T-helper 17 cell (primary cell): ENCODE data around the gene STYXL1. TPM values are rescaled to one million over a fixed set of nuclear protein-coding genes. Genes with fewer than 3 reads are reported as not detected.
"Not testable (repeated sequence)": the region's sequence is repeated elsewhere in the genome, so short reads cannot be mapped to it uniquely, and the experiment has no call there.

Experiments used
- ATAC-seq: fragments of 150-1000 bp; cut with Tn5 transposase; 2 replicates; pipeline ENCODE4 v1.10.0; 2021; ENCODE audit warnings: mild to moderate bottlenecking, moderate library complexity
- DNase-seq, 3 donors: peaks; one replicate each; pipeline versions ENCODE4 v3.0.0 to v3.0.0-alpha.2; 2020 to 2021
- H3K9me3 ChIP-seq: one replicate; pipeline ENCODE4 v1.7.0; 2013; ENCODE audit warnings: low read length, mild to moderate bottlenecking; ENCODE audit not compliant: control insufficient read depth, poor library complexity, severe bottlenecking
- H3K27ac Mint-ChIP-seq: one replicate; pipeline ENCODE4 v1.8.0; 2022; ENCODE audit warnings: mild to moderate bottlenecking, moderate library complexity, mixed read lengths
- H3K27me3 Mint-ChIP-seq: one replicate; pipeline ENCODE4 v1.8.0; 2022; ENCODE audit warnings: mixed read lengths
- H3K36me3 Mint-ChIP-seq: one replicate; pipeline ENCODE4 v1.8.0; 2022; ENCODE audit warnings: low read depth, mixed read lengths
- H3K4me1 Mint-ChIP-seq: one replicate; pipeline ENCODE4 v1.8.0; 2022; ENCODE audit warnings: mild to moderate bottlenecking, mixed read lengths
- H3K4me3 Mint-ChIP-seq: one replicate; pipeline ENCODE4 v1.8.0; 2022; ENCODE audit warnings: mild to moderate bottlenecking, moderate library complexity, mixed read lengths
- total RNA-seq, 4 donors: library from RNA in 2 of 4; stranded (reverse) in 2 of 4; gene quantifications; one replicate each; pipeline ENCODE4 v1.2.3 and lab custom pipeline; 2022 to 2026

Gene STYXL1, protein sequence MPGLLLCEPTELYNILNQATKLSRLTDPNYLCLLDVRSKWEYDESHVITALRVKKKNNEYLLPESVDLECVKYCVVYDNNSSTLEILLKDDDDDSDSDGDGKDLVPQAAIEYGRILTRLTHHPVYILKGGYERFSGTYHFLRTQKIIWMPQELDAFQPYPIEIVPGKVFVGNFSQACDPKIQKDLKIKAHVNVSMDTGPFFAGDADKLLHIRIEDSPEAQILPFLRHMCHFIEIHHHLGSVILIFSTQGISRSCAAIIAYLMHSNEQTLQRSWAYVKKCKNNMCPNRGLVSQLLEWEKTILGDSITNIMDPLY
- total RNA-seq (10 to 100 TPM in 1 of 2 donors, 1 to 10 TPM in 1; 9.0 to 16.5 TPM), total RNA-seq (lab: John Stamatoyannopoulos, UW) (11.0 to 12.3 reads per million in 2 donors)

DNA sequence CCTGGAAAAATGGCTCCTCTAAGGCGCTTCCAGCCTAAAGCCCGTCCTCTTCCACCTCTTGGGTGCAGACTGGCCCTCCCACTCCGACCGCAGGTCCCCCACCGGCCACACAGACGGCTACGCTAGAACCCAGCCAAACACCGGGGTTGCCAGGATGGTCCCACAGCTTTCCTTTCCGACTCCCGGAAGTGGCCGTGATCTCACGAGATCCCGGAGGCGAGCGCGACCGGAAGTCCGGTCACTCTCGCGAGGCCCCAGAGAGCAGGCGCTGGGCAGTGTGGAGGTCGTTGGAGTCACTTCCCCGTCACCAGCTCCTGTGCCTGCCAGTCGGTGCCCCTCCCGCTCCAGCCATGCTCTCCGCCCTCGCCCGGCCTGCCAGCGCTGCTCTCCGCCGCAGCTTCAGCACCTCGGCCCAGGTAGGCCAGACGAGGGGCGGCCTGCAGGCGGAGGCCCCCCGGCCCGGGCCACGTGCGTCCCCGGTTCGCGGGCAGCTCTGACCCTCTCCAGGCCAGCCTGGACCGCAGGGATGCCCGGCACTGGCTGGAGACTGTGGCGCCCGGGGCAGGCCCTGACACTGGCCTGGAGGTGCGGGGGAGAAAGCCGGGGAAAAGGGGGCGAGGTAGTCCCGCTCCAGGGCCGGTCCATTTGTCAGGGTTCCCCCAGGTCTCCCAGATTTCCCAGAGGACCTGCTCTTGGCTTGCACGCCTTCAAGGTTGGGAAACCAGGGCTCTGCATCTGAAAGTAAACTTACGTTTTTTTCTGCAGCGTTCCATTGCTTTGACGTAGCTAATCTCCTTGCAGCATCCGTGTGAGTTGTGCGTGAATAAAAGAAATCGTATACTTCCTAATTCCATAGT, at the start of gene STYXL1, which contains the start of gene MDH2:
TSS of gene STYXL1 (minus strand) at position 190 of the 857 bp plus-strand sequence. CDS start 17,477 bp downstream, outside the sequence.
TSS of gene MDH2 (plus strand) at position 296 of the 857 bp plus-strand sequence. CDS start at position 351, 55 bp downstream.
- H3K4me3 Mint-ChIP-seq: peak within 1 kb of the TSS; percentile 97
- peaks cover 4% of the 10 kb centered on the region for H3K36me3 Mint-ChIP-seq
- peak; percentile 68 to 75 (median 74) for DNase-seq
- H3K9me3 ChIP-seq: no peaks in the 10 kb centered on the region
- ATAC-seq: peak; percentile 85
- H3K4me1 Mint-ChIP-seq: peaks cover 33% of the 10 kb centered on the region
- no peaks in the 10 kb centered on the region for H3K27me3 Mint-ChIP-seq
- peak within 1 kb of the TSS; percentile 92 for H3K27ac Mint-ChIP-seq

DNA sequence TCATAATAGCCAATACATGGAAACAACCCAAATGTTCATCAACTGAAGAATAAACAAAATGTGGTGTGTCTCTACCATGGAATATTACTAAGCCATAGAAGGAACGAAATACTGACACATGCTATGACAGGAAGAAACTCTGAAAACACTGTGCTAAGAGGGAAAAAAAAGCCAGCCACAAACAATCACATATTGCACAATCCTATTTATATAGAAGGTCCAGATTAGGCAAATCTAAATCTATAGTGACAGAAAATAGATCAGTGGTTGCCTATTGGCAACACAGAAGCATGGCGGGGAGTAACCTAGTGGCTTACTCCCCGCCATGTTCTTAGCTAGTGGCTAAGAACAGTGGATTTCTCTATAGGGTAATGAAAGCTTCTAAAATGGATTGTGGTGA, 48.1 kb upstream of the STYXL1 start:
- H3K9me3 ChIP-seq: no peaks in the 10 kb centered on the region
- H3K4me3 Mint-ChIP-seq: no peak overlapping the region
- no peak overlapping the region for H3K27ac Mint-ChIP-seq
- no peaks in the 10 kb centered on the region for H3K36me3 Mint-ChIP-seq
- ATAC-seq (no peak), DNase-seq (no peak)
- no peaks in the 10 kb centered on the region for H3K4me1 Mint-ChIP-seq
- H3K27me3 Mint-ChIP-seq: peaks cover 17% of the 10 kb centered on the region

GRCh38 chr7:76094326-76094725, 46.5 kb upstream of the STYXL1 start:
- H3K36me3 Mint-ChIP-seq, H3K27ac Mint-ChIP-seq, H3K4me1 Mint-ChIP-seq, ATAC-seq, H3K4me3 Mint-ChIP-seq, DNase-seq, H3K9me3 ChIP-seq: not testable (repeated sequence)
- peaks cover 21% of the 10 kb centered on the region for H3K27me3 Mint-ChIP-seq

DNA sequence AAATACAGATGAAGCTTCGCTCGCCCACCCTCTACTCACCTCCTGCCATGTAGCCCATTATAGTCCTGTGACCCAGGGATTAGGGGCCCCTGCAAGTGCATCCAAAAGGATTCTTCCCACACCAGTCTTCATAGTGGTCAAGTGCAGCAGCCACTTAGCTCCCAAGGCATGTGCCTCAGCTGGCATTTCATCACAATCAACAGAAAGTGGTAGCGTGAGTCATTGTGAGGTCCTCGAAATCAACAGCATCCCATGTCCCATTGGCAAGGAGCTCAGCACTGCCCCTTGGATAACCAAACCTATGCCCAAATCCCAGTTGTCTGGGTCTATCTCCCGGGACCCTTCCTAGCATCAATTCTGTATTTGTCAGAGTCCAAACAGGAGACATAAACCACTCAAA, 45.7 kb upstream of the STYXL1 start:
- H3K36me3 Mint-ChIP-seq, DNase-seq, H3K4me1 Mint-ChIP-seq, H3K9me3 ChIP-seq, H3K4me3 Mint-ChIP-seq, ATAC-seq, H3K27ac Mint-ChIP-seq: not testable (repeated sequence)
- peaks cover 21% of the 10 kb centered on the region for H3K27me3 Mint-ChIP-seq

GRCh38 chr7:76091506-76091905, 43.7 kb upstream of the STYXL1 start:
- ATAC-seq (no peak), DNase-seq (no peak)
- Mint-ChIP-seq H3K4me1 (peaks cover 2% of the 10 kb centered on the region), H3K36me3 (no peaks in the 10 kb centered on the region), H3K27me3 (peaks cover 21% of the 10 kb centered on the region), H3K27ac (no peak overlapping the region), H3K4me3 (no peak overlapping the region)
- no peaks in the 10 kb centered on the region for H3K9me3 ChIP-seq

- no peaks in the 10 kb centered on the region for H3K9me3 ChIP-seq
- Mint-ChIP-seq H3K4me1 (peaks cover 2% of the 10 kb centered on the region), H3K4me3 (no peak overlapping the region), H3K27ac (no peak overlapping the region), H3K36me3 (no peaks in the 10 kb centered on the region), H3K27me3 (peaks cover 19% of the 10 kb centered on the region)
- DNase-seq (no peak), ATAC-seq (no peak)
Observed at GRCh38 chr7:76089865-76090475, 42.2 kb upstream of the STYXL1 start.

DNA sequence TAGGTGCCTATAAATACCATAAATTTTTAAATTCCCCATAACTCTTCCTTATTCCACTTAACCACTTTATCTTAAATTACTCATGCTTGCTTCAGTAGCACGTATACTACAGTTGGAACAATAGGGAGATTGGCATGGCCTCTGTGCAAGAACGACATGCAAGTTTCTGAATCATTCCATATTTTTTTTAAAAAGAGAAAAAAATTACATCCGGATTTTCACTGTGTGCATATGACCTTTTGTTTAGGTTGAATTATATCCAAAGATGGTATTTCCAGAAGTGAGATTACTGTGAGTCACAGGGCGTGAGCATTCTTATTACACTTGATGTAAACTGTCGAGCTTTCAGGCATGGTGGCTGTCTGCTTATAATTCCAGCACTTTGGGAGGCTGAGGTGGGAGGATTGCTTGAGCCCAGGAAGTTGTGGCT, 39.6 kb upstream of the STYXL1 start:
- H3K4me3 Mint-ChIP-seq, ATAC-seq, DNase-seq, H3K36me3 Mint-ChIP-seq, H3K4me1 Mint-ChIP-seq, H3K27ac Mint-ChIP-seq, H3K9me3 ChIP-seq: not testable (repeated sequence)
- peaks cover 19% of the 10 kb centered on the region for H3K27me3 Mint-ChIP-seq

DNA sequence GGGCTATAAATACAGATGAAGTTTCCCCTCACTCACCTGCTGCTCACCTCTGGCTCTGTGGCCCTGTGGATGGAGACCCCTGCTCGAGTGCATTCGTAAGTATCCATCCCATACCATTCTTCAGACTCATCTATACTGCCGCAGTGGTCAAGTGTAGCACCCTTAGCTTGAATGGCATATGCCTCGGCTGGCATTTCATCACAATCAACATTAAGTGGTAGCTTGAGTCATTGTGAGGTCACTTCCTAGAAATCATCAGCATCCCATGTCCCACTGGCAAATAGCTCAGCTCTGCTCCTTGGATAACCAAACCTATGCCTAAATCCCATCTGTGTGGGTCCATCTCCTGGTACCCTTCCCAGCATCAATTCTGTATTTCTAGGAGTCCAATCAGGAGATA, 38.3 kb upstream of the STYXL1 start:
- peaks cover 2% of the 10 kb centered on the region for H3K4me1 Mint-ChIP-seq
- no peaks in the 10 kb centered on the region for H3K9me3 ChIP-seq
- DNase-seq (no peak), ATAC-seq (no peak)
- no peaks in the 10 kb centered on the region for H3K36me3 Mint-ChIP-seq
- H3K27me3 Mint-ChIP-seq: peaks cover 18% of the 10 kb centered on the region
- no peak overlapping the region for H3K27ac Mint-ChIP-seq
- no peak overlapping the region for H3K4me3 Mint-ChIP-seq

DNA sequence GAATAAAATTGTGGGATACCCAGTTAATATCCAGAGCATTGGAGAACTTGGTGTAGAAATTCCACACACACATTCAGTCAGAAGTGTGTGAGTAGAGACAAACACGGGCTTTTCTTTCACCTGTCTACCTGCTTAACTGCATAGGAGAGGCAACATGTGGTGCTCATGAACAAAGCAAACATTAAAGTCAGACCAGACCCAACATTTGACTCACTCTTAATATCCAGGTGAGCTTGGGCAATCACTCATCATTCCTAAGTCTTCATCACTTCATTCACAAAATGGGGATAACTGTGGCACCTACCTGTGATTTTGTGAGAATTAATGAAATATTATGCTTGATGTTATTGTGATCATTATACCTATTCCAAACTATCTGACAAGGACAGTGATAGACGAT, 36.3 kb upstream of the STYXL1 start:
- peaks cover 20% of the 10 kb centered on the region for H3K27me3 Mint-ChIP-seq
- not testable (repeated sequence) for H3K4me1 Mint-ChIP-seq, H3K36me3 Mint-ChIP-seq, H3K27ac Mint-ChIP-seq, H3K9me3 ChIP-seq, ATAC-seq, DNase-seq, H3K4me3 Mint-ChIP-seq

DNA sequence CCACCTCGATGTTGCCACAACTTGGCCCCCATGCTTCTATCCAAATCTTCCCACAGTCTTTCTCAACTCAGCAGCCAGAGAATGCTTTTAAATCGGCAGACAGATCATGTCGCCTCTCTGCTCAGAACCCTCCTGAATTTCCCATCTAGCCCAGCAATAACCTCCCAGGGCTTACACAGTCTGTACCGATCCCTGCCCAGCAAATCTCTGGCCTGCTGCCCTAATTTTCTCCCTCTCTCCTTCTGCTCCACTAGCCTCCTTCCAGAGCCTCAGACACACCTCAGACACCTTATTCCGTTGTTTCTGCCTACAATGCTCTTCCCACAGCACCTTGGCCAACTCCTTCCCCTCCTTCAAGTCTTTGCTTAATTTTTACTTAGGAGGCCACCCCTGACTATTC, 32.4 kb upstream of the STYXL1 start:
- H3K27me3 Mint-ChIP-seq: peaks cover 16% of the 10 kb centered on the region
- H3K27ac Mint-ChIP-seq: peak overlapping the region; percentile 45
- peaks cover 15% of the 10 kb centered on the region for H3K4me1 Mint-ChIP-seq
- peaks cover 6% of the 10 kb centered on the region for H3K36me3 Mint-ChIP-seq
- ATAC-seq (no peak), DNase-seq (no peak)
- no peaks in the 10 kb centered on the region for H3K9me3 ChIP-seq
- H3K4me3 Mint-ChIP-seq: peak overlapping the region; percentile 34

DNA sequence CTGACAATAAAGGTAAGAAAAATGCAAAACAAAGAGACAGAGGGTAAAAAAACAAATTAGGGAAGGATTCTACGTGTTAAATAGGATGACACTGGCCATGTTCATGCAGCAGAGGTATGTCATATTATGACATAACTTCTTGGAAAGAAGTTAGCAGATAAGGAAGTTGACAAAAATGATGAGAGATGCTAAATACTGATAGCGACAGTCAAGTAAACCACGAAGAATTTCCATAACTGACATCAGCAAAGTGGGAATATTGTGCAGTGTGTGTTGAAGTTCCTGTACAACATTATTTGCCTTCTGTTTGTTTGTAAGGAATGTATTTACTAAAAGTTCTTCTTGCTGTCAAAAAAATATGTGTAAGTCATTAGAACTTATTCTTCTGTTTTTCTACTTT, 29.6 kb upstream of the STYXL1 start:
- Mint-ChIP-seq H3K4me1 (peaks cover 15% of the 10 kb centered on the region), H3K36me3 (peaks cover 6% of the 10 kb centered on the region), H3K27me3 (peaks cover 16% of the 10 kb centered on the region), H3K4me3 (no peak overlapping the region), H3K27ac (peak overlapping the region; percentile 32)
- no peak for DNase-seq
- no peaks in the 10 kb centered on the region for H3K9me3 ChIP-seq
- ATAC-seq: no peak

DNA sequence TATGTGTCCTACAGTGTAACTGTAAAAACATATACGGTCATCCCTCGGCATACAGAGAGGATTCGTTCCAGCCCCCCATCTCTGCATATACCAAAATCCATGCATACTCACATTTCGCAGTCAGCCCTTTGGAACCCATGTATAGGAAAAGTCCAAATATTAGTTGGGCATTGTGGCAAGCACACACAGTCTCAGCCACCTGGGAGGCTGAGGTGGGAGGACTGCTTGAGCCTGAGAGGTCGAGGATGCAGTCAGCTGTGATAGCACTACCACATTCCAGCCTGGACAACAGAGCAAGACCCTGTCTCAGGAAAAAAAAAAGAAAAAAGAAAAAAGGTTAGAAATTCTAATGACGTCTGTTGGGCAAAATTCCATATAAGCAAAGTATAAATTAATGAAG, 29.2 kb upstream of the STYXL1 start:
- Mint-ChIP-seq H3K36me3 (peaks cover 6% of the 10 kb centered on the region), H3K27ac (no peak overlapping the region), H3K27me3 (peaks cover 15% of the 10 kb centered on the region), H3K4me1 (peaks cover 15% of the 10 kb centered on the region), H3K4me3 (no peak overlapping the region)
- no peak for ATAC-seq
- no peaks in the 10 kb centered on the region for H3K9me3 ChIP-seq
- DNase-seq: no peak

GRCh38 chr7:76074972-76075370, 27.2 kb upstream of the STYXL1 start:
- Mint-ChIP-seq H3K4me3 (no peak overlapping the region), H3K27me3 (peaks cover 2% of the 10 kb centered on the region), H3K27ac (no peak overlapping the region), H3K36me3 (peaks cover 1% of the 10 kb centered on the region), H3K4me1 (peaks cover 10% of the 10 kb centered on the region)
- no peak for ATAC-seq
- no peak for DNase-seq
- no peaks in the 10 kb centered on the region for H3K9me3 ChIP-seq
